Measurements from ENCODE around the gene AKIP1.

DNA sequence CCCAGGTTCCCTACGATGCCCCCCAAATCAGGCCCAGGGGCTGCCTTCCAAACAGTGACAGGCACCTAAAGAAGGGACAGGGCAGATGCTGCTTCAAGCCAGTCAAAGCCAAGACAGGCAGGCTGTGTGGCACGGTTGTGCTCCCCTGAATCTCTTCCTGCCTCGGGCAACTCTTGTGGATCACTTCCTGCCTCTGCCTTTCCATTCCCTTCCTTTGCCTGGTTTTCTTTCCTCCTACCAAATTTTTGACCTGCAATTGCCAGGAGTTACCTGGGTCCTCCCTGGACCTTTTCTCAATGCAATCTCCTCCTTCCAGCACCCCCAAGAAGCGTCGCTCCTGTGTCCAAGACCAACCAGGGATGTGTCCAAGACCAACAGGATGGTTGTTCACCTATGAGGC, 16.2 kb downstream of the AKIP1 start:
- TF ChIP-seq CTCF (IDR thresholded peaks at IDR 0.05; ENCODE audit: borderline replicate concordance, extremely low read depth, low read length, poor library complexity, severe bottlenecking) (no peak), EZH2 (IDR thresholded peaks at IDR 0.05; ENCODE audit: borderline replicate concordance, low read depth, low read length, severe bottlenecking) (no peak)

Data from DND-41 (cell line).